HG03571 (cell line): ENCODE measurements around the gene PEX6.

Experiments
- ATAC-seq: cut with Tn5 transposase; IDR thresholded peaks from one replicate; pipeline ENCODE4 v1.9.1; 2021; ENCODE audit not compliant: unreplicated experiment

PEX6 gene

DNA sequence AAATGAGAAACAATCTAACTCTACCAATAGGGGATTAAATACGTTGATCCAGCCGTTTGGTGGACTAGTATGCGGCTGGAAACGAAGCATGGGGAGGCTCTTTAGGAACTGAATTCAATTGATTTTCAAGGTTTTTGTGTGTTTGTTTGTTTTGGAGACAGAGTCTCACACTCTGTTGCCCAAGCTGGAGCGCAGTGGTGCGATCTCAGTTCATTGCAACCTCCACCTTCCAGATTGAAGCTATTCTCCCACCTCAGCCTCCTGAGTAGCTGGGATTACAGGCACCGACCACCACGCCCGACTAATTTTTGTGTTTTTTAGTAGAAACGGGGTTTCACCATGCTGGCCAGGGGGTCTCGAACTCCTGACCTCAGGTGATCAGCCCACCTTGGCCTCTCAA, 42.6 kb downstream of the PEX6 start:
- no peak for ATAC-seq

DNA sequence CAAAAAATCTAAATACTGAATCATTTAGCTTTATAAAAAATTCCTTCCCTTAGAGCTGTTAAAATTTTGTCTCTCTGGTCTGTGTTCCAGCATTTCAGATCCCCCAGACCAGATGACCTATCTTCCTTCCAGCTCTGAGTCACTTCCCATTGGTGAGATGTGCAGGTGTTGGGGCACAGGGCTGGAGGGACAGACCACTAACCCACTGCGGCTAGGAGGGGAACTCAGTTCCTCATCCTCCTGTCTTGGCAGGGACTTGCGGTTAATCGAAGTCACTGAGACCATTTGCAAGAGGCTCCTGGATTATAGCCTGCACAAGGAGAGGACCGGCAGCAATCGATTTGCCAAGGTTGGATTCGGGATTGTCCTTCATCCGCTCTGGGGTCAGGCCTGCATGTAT, 43.7 kb downstream of the PEX6 start:
- ATAC-seq, result no peak

DNA sequence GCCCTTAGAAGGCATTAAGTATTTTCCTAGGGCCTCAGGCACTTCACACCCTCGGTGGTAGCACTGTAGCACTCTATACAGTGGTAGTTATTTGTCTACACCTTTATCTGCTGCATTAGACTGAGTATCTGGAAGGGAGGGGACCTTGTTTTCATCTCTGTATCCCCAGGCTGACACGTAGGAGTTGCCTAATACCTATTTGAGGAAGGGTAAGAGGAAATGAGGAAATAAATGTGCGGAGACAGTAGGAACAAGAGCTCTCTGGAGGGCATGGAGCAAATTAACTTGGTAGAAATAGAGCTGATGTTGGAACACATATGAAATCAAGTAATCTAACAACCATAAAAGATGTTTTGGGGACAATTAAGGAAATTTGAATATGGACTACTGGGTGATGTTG, 45.8 kb downstream of the PEX6 start:
- no peak for ATAC-seq

DNA sequence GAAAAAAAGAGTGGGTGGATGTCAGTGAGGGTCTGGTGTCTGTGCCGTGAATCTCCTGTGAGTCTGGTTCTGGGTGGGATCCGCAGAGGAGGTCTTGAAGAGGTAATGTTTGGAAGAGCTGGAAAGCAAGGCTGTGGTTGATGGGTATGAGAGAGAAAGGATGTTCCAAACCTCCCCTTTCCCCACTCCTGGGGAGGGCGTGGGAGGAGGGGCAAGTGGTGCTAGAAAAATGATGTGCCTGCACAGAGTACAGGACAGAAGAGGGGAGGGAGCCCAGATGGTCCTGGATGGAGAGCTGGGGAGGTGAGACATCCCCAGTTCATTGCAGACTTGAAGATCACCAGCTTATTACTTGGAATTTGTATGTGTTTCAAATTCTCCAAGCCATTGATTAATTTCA, 46.6 kb downstream of the PEX6 start:
- ATAC-seq, result no peak

DNA sequence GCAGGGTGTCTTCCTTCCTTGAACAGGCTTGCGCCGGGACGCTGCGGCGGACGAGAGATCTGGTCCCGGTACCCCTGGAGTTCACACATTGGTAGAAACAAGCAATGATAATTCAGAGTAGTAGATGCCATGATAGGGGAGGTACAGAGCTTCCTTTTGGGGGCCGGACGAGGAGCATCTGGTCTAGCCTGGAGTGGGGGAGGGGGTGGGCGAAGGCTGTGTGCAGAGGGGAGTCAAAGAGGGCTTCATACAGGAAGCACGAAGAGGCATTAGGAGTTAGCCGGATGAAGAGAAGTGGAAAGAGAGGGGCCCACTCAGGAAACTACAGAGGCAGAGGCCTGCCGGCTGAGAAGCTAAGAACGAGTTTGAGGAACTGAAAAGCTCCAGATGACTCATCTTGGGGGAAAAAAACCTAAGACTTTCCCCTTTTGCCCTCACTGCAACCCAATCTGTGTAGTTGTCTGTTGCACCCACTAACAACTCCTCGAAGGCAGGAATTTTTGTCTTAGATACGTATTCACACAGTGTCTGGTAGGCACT, 49.1 kb downstream of the PEX6 start:
- ATAC-seq, result peak; percentile 67

DNA sequence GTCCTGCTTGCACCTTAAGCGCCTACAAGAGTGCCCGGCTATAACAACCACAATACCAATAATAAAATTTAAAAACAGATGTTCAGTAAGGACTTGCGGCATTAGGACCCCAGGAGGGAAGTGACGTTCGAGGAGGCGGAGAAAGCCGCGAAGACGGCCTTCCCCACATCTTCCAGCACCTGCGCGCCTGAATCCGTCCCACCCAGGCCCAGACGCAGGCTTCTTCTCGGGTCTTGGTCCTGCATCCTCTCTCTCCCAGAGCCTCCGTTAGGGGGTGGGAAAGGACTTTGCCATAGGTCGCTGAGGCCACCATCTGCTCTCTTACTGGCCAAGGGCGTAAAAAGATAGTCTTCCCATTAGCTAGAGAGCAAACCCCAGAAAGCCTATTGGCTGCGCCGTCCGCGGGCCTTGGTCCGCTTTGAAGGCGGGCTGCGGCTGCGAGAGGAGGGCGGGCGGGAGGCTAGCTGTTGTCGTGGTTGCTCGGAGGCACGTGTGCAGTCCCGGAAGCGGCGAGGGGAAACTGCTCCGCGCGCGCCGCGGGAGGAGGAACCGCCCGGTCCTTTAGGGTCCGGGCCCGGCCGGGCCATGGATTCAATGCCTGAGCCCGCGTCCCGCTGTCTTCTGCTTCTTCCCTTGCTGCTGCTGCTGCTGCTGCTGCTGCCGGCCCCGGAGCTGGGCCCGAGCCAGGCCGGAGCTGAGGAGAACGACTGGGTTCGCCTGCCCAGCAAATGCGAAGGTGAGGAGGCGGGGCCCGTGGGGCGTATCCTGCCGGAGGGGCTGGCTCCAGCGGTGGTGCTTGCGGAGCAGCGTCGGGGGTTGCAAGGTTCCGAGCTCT, 49.8 kb downstream of the PEX6 start, which contains the start of gene CNPY3:
CNPY3 (plus strand) TSS at position 495 of the 835 bp plus-strand sequence; CDS start at position 586, 91 bp downstream.
- ATAC-seq, result peak; percentile 69

DNA sequence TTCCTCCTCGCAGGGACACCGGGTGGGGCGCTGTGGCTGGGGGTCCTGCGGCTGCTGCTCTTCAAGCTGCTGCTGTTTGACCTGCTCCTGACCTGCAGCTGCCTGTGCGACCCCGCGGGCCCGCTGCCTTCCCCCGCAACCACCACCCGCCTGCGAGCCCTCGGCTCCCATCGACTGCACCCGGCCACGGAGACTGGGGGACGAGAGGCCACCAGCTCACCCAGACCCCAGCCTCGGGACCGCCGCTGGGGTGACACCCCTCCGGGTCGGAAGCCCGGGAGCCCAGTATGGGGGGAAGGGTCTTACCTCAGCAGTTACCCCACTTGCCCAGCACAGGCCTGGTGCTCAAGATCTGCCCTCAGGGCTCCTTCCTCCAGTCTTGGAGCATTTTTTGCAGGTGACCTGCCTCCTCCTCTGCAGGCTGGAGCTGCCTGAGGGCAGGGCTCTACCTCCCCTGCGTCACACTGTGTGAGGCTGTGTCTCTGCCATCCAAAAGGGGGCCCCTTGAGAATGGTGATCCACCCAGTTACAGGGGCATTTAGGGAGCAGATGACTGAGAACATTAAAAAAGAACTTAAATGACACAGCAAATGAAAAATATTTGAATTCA, 53.6 kb downstream of the PEX6 start:
- ATAC-seq, result no peak

DNA sequence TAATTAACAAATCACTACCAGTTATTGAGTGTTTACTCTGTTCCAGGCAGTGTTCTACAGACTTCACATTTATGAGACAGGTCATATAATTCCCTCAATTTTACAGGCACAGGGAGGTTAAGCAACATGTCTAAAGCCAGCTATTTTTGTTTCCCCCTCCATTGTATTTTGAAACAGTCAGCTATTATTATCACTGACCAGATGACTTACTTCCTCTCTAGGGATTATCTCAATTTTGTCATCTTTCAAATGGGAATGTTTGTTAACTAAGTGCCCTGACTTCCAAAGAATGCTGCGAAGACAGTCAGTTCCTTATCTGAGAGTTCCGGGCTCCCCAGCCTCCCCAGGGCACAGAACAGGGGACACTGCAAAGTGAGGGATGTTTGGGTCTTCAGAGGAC, 55.3 kb downstream of the PEX6 start:
- no peak for ATAC-seq

DNA sequence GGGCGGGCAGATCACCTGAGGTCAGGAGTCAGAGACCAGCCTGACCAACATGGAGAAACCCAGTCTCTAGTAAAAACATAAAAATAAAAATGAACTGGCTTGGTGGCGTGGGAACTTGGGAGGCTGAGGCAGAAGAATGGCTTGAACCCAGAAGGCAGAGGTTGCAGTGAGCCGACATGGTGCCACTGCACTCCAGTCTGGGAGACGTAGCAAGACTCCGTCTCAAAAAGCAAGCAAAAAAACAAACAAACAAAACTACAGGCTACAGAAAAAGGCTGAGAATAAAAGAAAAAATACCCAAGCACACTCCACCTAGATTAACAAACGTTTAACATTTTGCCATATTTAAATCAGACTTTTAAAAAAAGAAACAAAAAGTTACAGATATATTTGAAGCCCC, 57.2 kb downstream of the PEX6 start:
- no peak for ATAC-seq

DNA sequence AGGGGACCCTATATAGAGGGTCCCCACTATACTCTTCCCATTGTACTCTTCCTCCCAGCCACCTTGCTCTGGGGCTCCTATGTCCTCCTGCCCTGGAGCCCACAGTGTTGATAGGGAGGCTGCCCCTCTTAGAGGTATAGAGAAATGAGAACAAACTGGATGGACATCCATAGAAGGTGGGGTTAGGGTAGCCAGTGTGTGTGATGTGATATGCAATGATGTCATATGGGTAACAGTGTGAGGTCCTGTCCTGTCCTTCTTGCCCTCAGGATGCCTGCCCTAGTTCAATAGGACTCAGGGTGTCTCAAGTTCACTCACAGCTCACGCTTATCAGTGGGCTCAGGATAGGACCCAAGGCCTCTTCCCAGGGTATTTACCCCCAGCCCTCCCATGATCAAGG, 62.7 kb downstream of the PEX6 start:
- no peak for ATAC-seq

DNA sequence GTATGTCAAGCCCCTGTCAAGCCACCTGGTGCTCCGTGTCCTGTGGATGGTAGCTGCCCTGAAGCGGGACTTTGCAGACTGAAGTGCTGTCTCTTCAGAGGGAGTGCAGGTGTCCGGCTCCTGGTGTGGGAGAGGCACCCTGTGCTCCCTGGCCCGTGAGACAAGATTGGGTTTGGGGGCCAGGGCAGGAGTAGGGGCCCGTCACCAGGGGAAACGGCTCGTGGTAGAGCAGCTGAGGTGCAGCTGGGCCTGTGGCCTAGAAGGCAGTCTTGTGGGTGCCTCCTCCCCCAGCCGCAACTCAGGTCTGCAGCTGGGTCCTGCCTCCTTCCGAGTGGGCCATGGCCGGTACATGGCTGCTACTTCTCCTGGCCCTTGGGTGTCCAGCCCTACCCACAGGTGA, 63.2 kb downstream of the PEX6 start, which contains the start of gene PTCRA:
PTCRA (plus strand) TSS at position 322 of the 400 bp plus-strand sequence; CDS start at position 339, 17 bp downstream.
- no peak for ATAC-seq

DNA sequence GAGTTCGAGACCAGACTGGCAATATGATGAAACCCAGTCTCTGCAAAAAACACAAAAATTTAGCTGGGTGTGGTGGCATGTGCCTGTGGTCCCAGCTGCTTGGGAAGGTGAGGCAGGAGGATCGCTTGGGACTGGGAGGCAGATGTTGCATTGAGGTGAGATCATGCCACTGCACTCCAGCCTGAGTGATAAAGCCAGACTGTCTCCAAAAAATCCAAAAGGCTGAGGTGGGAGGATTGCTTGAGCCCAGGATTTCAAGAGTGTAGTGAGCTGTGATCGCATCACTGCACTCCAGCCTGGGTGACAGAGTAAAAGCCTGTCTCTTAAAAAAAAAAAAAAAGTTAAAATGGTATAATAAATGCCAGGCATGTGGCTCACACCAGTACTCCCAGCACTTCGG, 64.4 kb downstream of the PEX6 start:
- ATAC-seq, result no peak
